Head of caudate nucleus (tissue), 42 donors: Measurements from ENCODE around the gene C16orf74.

Experiments used
- DNase-seq, 42 donors: peaks; one replicate each; pipeline versions ENCODE4 v3.0.0 to v3.0.0-alpha.2; 2020 to 2021; ENCODE audit warnings: mixed read lengths in 7 of 42
- intact Hi-C: fragments of 100-400 bp; cut with DNase I; formaldehyde crosslinking; loops from one replicate; pipeline ENCODE4 v1.15.0; 2022

C16orf74 gene

DNA sequence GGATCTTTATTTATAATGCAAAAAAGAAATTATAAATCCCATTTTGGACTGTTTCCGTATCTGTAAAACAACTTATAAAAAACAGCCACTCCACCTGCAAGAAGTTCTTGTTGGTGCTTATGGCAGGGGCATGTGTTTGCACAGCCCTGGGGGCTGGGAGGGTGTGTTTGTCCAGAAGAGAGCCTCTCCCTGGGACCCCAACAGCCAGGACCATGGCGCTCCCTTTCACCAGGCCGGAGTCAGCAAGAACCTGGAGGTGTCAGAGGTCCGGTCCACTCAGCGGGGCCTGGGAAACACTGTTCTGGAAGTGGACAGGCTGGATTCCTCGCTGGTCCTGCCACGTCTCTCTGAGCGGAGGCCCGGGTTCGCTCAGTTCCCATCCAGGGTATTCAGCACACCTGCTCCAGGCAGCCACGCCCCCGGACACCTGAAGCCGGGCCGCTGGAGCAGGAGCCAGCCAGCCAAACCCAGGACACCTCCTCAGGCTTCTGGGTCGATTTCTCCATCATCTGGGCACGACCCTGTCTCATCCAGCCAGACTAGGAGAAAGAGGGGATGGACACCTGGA is 43.3 kb downstream of the C16orf74 start:
- DNase-seq = no peak
- intact Hi-C loops = no loop called here

DNA sequence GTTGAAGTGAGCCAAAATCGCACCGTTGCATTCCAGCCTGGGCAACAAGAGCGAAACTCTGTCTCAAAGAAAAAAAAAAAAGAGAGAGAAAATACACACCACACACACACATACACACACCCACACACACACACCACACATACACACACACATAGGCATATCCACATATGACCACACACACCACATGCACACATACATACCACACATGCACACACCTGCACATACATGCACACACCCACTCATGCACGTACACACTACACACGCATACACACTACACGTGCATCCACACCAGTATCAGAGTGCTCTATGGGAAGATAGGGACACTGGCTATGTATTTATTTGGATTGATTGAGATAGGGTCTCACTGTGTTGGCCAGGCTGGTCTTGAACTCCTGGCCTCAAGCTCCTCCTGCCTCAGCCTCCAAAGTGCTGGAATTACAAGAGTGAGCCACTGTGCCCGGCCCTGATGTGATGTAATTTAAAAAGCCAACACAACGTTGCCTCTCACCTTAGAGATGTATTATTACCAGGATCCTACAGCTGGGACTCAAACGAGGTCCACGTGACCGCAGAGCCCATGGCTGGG is 44.4 kb downstream of the C16orf74 start:
- DNase-seq = no peak
- intact Hi-C loops = no loop called here

- no peak for DNase-seq
- intact Hi-C loops = no loop called here
These were observed 45.7 kb downstream of the C16orf74 start for GRCh38 chr16:85704900-85705846.

DNA sequence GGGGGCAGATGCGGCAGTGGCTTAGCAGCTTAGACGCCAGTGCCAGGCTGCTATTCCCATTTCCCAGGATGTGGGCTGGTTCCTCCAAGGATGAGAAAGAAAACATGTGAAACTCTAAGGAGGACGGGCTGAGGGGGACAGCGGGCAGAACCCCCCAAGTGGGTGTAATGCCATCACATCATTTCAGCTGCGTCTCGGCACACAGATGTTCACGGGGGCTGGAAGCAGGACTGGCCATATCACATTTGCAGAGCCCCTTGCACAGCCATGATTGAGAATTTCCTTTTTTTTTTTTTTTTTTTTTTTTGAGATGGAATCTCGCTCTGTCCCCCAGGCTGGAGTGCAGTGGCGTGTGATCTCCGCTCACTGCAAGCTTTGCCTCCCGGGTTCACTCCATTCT is 46.9 kb downstream of the C16orf74 start:
- intact Hi-C loops = no loop called here
- DNase-seq = no peak

DNA sequence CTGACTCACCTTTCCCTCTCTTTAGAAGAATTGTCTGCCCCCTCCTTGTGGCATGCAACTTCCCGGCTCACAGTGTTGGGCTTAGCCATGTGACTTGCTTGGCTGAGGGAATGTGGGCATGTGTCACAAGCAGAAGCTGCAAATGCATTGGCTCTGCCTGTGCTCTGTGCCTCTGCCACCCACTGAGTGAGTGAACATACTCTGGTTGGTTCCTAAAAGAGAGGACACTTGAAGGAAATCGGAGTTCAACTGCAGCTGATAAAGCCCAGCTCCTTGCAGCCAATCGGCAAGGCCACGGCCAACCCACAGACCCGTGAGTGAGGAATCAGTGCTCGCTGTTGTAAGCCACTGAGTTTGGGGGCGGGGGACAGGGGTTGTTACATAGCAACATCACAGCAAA is 51.3 kb downstream of the C16orf74 start:
- intact Hi-C loops = no loop called here
- DNase-seq = peak; percentile 37 to 95 (median 77)

- intact Hi-C loops = no loop called here
- no peak for DNase-seq
These were observed 51.8 kb downstream of the C16orf74 start for GRCh38 chr16:85698935-85699558.

- no peak for DNase-seq
- intact Hi-C loops = no loop called here
These were observed 52.4 kb downstream of the C16orf74 start for GRCh38 chr16:85698459-85698891.

DNA sequence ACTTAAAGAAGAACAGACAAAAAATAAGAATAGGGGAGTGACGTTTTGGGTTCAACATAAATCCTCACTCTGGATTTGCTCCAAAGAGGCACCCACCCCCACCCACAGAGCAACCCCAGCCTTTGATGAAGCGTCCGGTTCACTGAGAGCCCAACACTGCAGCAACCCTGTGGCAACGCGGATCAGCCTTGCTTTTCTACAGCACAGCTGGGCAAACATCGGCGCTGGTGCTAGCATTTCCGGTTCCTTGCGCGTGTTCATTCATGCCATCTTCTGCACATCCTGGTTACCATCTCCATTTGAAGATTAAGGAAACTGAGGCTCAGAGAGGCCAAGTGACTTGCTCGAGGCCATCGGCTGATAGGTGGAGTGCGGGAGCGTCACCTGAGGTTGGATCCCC is 53.5 kb downstream of the C16orf74 start:
- intact Hi-C loops = no loop called here
- DNase-seq = no peak

GRCh38 chr16:85696781-85697180 is 54.1 kb downstream of the C16orf74 start:
- no peak for DNase-seq

DNA sequence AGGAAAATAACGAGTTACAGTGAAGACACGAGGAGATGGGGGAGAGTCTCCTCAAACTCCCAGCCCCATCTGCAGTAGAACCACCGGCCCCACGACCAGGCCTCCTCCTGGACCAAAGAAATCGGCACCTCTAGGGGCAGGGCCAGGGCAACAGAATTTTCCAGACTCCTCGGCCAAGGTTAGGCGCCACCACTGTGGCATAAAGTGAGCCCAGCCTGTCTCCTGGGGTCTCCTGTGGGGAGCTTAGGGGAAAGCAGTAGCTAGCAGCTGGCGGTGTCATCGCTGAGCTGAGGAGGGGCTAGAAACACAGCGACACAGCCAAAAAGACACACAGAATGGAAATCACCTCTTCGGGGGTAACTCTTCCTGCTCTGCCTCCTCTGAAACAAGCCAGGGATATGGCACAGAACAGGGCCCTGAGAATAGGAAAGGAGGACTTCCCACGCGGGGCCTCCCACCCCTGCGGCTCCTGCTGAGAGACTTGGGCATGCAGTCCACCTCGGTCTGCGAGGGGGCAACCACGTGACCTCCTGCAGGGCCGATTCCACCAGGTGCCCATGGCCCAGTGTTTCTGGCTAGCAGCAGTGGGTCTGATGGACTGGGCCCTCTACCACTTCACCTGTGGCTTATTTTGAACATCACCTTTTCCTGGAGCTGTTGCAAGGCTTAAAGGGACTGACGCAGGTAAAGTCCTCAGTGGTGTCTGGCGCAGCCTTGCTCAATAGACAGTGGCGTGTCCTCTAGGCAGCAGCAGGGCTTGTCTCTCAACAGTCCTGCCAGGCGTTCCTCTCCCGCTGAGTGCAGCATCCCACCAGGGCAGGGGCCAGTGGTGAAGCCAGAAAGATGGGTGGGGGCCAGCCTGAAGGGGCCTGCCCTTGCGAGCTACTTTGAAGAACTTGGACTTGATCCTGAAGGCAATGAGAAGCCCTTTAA is 55.4 kb downstream of the C16orf74 start:
- DNase-seq = no peak
- intact Hi-C loops = no loop called here

More at GRCh38 chr16:85696781-85697180, 54.1 kb downstream of the C16orf74 start:
- intact Hi-C loops = no loop called here

- peak in 1 of 42 donors; percentile 9 for DNase-seq
- intact Hi-C loops = no loop called here
These were observed 60.3 kb downstream of the C16orf74 start for GRCh38 chr16:85690469-85691064.

DNA sequence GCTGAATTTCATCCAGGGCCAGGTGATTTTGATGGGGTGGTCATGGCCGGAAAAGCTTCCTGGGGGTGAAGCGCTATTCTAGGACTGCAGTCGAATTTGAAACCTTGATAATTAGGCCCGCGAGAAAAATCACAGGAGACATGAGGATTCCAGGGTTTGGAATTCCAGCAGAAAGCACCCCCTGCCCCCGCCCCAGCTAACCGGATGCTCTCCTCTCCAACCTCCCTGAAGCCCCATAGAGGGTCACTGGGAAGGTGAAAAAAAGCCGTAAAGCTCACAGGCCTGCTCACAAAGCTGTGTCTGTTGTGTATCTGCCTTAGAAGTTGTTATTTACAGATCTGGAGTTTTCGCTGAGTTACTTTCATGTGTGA is 61.0 kb downstream of the C16orf74 start:
- intact Hi-C loops = no loop called here
- DNase-seq = no peak

DNA sequence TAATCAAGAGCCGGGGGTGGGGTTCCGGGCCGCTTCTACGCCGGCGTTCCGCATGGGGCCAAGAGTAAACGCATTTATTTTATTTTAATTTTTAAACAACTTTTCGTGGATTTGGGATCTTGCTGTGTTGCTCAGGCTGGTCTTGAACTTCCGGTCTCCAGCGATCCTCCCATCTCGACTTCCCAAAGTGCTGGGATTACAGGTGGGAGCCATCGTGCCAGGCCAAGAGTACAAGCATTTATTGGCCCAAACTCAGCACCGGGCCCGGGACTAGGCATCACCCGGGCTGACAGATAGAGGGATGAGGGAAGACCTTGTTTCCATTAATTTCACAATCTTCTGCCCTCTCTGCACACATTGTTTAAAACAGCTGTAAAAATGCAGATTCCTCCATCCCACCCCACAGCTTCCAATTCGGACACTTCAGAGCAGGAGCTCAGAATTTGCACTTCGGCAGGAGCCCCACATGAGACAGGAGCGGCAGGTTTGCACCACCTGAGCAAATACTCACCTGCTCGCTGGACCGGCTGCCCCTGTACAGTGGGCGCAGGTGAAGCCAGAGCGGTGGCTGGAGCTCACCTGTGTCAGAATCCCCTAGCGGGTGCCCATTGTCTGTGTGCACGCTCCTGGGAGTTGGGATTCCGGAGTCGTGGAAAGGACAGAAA is 61.5 kb downstream of the C16orf74 start:
- DNase-seq = no peak
- intact Hi-C loops = no loop called here

- intact Hi-C loops = no loop called here
- DNase-seq = peak; percentile 69 to 93 (median 89)
These were observed 62.2 kb downstream of the C16orf74 start, which contains the start of gene GINS2 for GRCh38 chr16:85688586-85689284. Gene GINS2, minus strand, starts transcription at chr16:85688954. Its CDS starts 56 bp downstream, at chr16:85688898.

GRCh38 chr16:85687651-85688471 is 63.0 kb downstream of the C16orf74 start:
- intact Hi-C loops = no loop called here

DNA sequence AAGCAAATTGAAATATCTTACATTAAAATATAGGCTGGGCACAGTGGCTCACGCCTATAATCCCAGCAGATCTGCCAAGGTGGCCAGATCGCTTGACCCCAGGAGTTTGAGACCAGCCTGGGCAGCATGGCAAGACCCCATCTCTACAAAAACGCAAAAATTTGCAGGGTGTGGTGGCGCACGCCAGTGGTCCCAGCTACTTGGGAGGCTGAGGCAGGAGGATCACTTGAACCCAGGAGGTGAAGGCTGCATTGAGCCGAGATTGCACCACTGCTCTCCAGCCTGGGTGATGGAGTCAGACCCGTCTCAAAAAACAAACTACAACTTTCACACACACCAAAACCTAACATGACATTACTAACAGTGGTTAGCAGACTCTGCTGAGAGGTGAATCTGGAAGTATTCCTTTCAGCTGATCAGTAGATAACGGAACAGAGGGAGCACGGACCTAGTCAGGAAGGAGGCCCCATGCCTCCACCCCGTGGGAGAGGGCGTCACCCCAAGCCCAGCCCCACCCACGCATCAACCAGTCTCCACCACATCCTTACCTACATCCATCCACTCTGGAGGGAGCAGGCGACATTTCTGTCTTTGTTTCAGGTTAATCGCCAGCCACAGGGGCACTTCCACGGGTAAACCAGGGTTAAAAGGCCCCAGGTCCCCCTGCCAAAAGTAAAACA is 63.8 kb downstream of the C16orf74 start:
- no peak for DNase-seq
- intact Hi-C loops = no loop called here

More at GRCh38 chr16:85687651-85688471, 63.0 kb downstream of the C16orf74 start:
- DNase-seq = no peak
